Bronchial epithelial cell (primary cell): ENCODE results near the gene TOMT. TPM values are rescaled to one million over a fixed set of nuclear protein-coding genes. Genes with fewer than 3 reads are reported as not detected.
"Not testable (repeated sequence)": the region's sequence is repeated elsewhere in the genome, so short reads cannot be mapped to it uniquely, and the experiment has no call there.

Source experiments
- DNase-seq: peaks from one replicate; pipeline ENCODE4 v3.0.0-alpha.2; 2010; ENCODE audit warnings: low read depth
- FAIRE-seq: peaks from 2 replicates; lab custom pipeline; 2011; peaks lifted over from hg19 to GRCh38; lab: Jason Lieb, UNC
- H3K27me3 ChIP-seq: 2 replicates; pipeline ENCODE4 v1.5.1; 2011; ENCODE audit warnings: low read length; ENCODE audit not compliant: control insufficient read depth, insufficient read depth
- H3K36me3 ChIP-seq: 2 replicates; pipeline ENCODE4 v1.5.1; 2011; ENCODE audit warnings: low read length; ENCODE audit not compliant: control insufficient read depth, insufficient read depth
- H3K4me3 ChIP-seq: 2 replicates; pipeline ENCODE4 v1.5.1; 2011; ENCODE audit warnings: mild to moderate bottlenecking, low read depth, low read length, control low read depth
- CTCF ChIP-seq: IDR thresholded peaks from 2 replicates; pipeline ENCODE4 v1.5.1; 2011; ENCODE audit warnings: mild to moderate bottlenecking, moderate library complexity, low read length, control low read depth, inconsistent platforms; ENCODE audit not compliant: insufficient read depth, severe bottlenecking
- total RNA-seq: library from RNA; depleted of rRNA; stranded (reverse); fragments of >200 nt; gene quantifications from 2 replicates; pipeline ENCODE4 v1.2.1, GENCODE V29; 2014

TOMT gene
- total RNA-seq, 1 donor from 2014 or later: not detected

DNA sequence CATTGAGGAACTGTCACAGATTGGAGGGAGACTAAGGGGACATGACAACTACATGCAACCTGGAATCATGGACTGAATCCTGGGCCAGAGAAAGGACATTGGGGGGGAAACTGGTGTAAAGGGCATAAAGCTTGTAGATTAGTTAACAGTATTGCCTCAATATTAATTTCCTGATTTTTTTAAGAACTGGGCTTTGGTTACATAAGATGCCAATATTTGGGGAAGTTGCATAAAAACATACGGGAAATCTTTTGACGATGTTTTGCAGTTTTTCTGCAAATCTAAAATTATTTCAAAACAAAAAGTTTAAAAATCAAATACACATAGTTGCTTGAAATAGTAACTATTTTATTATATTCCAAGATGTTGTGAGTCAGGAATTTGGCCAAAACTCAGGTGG is 26.9 kb downstream of the TOMT start:
- TF ChIP-seq CTCF: no peak
- H3K36me3 ChIP-seq: no peaks in the 10 kb centered on the region
- no peaks in the 10 kb centered on the region for H3K27me3 ChIP-seq
- DNase-seq (no peak), FAIRE-seq (no peak)
- H3K4me3 ChIP-seq: no peak overlapping the region

DNA sequence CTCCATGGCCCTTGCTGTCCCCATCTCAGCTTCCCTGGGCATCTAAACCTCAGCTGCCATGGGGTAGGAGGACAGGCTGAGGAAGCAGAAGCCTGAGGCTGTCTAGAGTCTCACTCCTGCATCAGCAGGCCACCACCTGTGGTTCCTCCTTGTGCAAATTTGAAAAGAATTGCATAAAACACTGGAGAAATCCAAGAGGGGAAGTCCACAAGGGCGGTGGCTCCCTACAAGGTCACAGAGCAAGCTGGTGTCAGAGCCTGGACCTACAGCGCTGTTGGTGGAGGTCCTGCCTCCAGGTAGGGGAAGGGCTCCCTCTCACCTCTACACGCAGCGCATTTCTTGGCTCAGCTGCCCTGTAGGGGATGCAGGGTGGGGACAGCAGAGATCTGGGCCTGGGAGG is 29.7 kb downstream of the TOMT start, which contains the start of gene FOLR3:
Gene FOLR3, plus strand, starts transcription at position 253 of the 400 bp plus-strand sequence. CDS start 228 bp downstream, outside the sequence.
- not testable (repeated sequence) for DNase-seq, H3K4me3 ChIP-seq, FAIRE-seq, H3K36me3 ChIP-seq, H3K27me3 ChIP-seq

- no peaks in the 10 kb centered on the region for H3K36me3 ChIP-seq
- no peak for DNase-seq
- H3K4me3 ChIP-seq: no peak overlapping the region
- no peak for TF ChIP-seq CTCF
- FAIRE-seq: no peak
- H3K27me3 ChIP-seq: no peaks in the 10 kb centered on the region
These were observed 30.4 kb downstream of the TOMT start for GRCh38 chr11:72135891-72136683.

GRCh38 chr11:72136684-72137262 is 31.0 kb downstream of the TOMT start:
- FAIRE-seq (no peak), DNase-seq (no peak)
- TF ChIP-seq CTCF: no peak
- H3K36me3 ChIP-seq: no peaks in the 10 kb centered on the region
- H3K4me3 ChIP-seq: no peak overlapping the region
- no peaks in the 10 kb centered on the region for H3K27me3 ChIP-seq

DNA sequence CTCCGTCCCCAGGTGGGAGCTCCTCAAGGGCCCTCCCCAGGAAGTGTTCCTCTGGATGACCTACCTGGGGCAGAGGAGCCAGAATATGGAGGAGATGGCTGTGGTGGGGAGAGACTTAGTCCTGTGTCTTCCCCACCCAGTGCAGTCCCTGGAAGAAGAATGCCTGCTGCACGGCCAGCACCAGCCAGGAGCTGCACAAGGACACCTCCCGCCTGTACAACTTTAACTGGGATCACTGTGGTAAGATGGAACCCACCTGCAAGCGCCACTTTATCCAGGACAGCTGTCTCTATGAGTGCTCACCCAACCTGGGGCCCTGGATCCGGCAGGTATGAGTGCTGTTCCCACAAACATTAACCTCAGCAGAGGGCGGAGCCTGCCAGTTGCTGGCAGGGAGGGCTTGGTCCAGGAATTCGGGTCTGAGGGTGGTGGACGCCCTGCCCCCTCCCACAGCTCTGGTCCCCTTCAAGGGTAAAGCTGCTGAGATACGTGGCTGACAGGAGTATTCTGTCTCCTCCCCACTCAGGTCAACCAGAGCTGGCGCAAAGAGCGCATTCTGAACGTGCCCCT is 33.2 kb downstream of the TOMT start:
- H3K4me3 ChIP-seq: no peak overlapping the region
- no peak for DNase-seq
- H3K27me3 ChIP-seq: no peaks in the 10 kb centered on the region
- no peak for TF ChIP-seq CTCF
- no peak for FAIRE-seq
- H3K36me3 ChIP-seq: no peaks in the 10 kb centered on the region

- Histone ChIP-seq H3K4me3 (no peak overlapping the region), H3K27me3 (no peaks in the 10 kb centered on the region), H3K36me3 (no peaks in the 10 kb centered on the region)
- DNase-seq (no peak), FAIRE-seq (no peak)
- TF ChIP-seq CTCF: no peak
These were observed 33.8 kb downstream of the TOMT start for GRCh38 chr11:72139500-72139899.
